ENCODE measurements around the gene CRIM1. TPM values are rescaled to one million over a fixed set of nuclear protein-coding genes. Genes with fewer than 3 reads are reported as not detected.

Gene CRIM1
- total and polyA plus RNA-seq, 7 donors, result 10.2 to 68.1 (median 53.1) TPM

- peak overlapping the region; percentile 28 for H3K27ac ChIP-seq
- peak in 2 of 4 donors; percentile 44 to 48 for ATAC-seq
- H3K4me3 ChIP-seq, result no peak overlapping the region
- intact Hi-C loops (cut with DNase I), result no loop called here
- H3K27me3 ChIP-seq (ENCODE audit: insufficient read depth in 3 of 3, low read length in 2 of 3), result no peaks in the 10 kb centered on the region
- DNase-seq, result no peak
- WGBS, 3 donors, result 44 to 71% (median 45%) methylated on average over 2 of the region's 2 CpGs
- H3K4me1 ChIP-seq, result peaks cover 60% of the 10 kb centered on the region
- peaks cover 0 to 3% of the 10 kb centered on the region in 2 donors for H3K36me3 ChIP-seq (ENCODE audit: insufficient read depth in 1 of 2, low read depth in 1 of 2)
- no peaks in the 10 kb centered on the region for H3K9me3 ChIP-seq
- TF ChIP-seq, protein P1, sequence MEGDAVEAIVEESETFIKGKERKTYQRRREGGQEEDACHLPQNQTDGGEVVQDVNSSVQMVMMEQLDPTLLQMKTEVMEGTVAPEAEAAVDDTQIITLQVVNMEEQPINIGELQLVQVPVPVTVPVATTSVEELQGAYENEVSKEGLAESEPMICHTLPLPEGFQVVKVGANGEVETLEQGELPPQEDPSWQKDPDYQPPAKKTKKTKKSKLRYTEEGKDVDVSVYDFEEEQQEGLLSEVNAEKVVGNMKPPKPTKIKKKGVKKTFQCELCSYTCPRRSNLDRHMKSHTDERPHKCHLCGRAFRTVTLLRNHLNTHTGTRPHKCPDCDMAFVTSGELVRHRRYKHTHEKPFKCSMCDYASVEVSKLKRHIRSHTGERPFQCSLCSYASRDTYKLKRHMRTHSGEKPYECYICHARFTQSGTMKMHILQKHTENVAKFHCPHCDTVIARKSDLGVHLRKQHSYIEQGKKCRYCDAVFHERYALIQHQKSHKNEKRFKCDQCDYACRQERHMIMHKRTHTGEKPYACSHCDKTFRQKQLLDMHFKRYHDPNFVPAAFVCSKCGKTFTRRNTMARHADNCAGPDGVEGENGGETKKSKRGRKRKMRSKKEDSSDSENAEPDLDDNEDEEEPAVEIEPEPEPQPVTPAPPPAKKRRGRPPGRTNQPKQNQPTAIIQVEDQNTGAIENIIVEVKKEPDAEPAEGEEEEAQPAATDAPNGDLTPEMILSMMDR (IDR thresholded peaks at IDR 0.05), result no peak
Measured at GRCh38 chr2:36387258-36387916, 31.8 kb downstream of the CRIM1 start.

GRCh38 chr2:36388472-36388871 is 32.9 kb downstream of the CRIM1 start:
- Histone ChIP-seq H3K9me3 (no peaks in the 10 kb centered on the region), H3K4me3 (no peak overlapping the region), H3K27me3 (ENCODE audit: insufficient read depth in 3 of 3, low read length in 2 of 3) (no peaks in the 10 kb centered on the region), H3K4me1 (peaks cover 66% of the 10 kb centered on the region), H3K36me3 (ENCODE audit: insufficient read depth in 1 of 2, low read depth in 1 of 2) (no peaks in the 10 kb centered on the region), H3K27ac (peak overlapping the region; percentile 28)
- TF ChIP-seq, protein P1 (IDR thresholded peaks at IDR 0.05), result no peak
- no peak for ATAC-seq
- 78 to 89% (median 88%) methylated on average over 3 of the region's 3 CpGs for WGBS, 3 donors
- no peak for DNase-seq
- intact Hi-C loops (cut with DNase I), result no loop called here

DNA sequence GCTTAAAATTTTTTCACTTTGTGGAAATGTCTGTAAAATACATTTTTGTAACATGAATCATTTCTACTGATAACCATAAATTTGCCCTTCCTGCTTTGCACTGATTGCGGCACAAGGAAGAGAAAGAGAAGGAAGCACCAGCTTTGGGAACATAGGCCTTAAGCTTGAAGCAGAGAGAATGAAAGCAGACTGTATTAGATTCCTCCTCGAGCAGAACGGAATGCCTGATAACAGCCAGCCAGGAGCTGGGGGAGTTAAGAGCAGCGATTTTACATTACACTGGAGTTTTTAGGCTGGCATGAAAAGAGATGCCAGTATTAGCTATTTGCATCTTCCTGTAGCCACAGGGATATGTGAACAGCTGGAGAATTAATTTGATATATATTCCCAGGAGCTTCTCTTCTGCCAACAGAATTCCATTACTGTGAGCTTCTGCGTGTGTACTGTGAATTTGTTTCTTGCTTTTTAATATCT is 33.5 kb downstream of the CRIM1 start:
- ATAC-seq (peak in 2 of 4 donors; percentile 24 to 29), DNase-seq (no peak)
- intact Hi-C loops (cut with DNase I), result no loop called here
- Histone ChIP-seq H3K9me3 (no peaks in the 10 kb centered on the region), H3K27ac (peak overlapping the region; percentile 28), H3K27me3 (ENCODE audit: insufficient read depth in 3 of 3, low read length in 2 of 3) (no peaks in the 10 kb centered on the region), H3K36me3 (ENCODE audit: insufficient read depth in 1 of 2, low read depth in 1 of 2) (no peaks in the 10 kb centered on the region), H3K4me3 (no peak overlapping the region), H3K4me1 (peaks cover 64% of the 10 kb centered on the region)
- WGBS, 3 donors, result 17 to 19% (median 19%) methylated on average over 5 of the region's 5 CpGs
- TF ChIP-seq, protein P1 (IDR thresholded peaks at IDR 0.05), result no peak

DNA sequence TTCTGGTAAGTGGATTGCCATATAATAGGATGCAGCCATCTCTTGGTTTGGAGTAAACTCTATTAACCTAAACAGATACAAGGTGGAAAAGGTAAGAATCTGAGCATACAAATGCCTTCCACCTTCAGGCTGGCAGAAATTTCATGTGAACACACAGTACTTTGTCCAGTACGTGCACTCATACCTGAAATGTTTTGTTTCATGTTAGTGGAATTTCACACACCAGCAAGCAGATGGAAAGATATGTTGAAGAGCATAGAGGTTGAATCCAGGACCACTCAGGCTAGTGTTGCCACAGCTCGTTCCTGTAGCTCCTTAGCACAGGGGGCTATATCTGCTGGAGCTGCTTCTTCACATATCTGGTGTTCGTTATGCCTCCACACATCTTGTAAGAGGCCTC is 34.0 kb downstream of the CRIM1 start:
- intact Hi-C loops (cut with DNase I), result no loop called here
- TF ChIP-seq, protein P1 (IDR thresholded peaks at IDR 0.05), result no peak
- H3K27ac ChIP-seq, result no peak overlapping the region
- no peaks in the 10 kb centered on the region for H3K27me3 ChIP-seq (ENCODE audit: insufficient read depth in 3 of 3, low read length in 2 of 3)
- WGBS, 3 donors, result 40 to 51% (median 49%) methylated on average over 3 of the region's 3 CpGs
- no peak for DNase-seq
- H3K9me3 ChIP-seq, result no peaks in the 10 kb centered on the region
- ATAC-seq, result no peak
- H3K4me3 ChIP-seq, result no peak overlapping the region
- H3K36me3 ChIP-seq (ENCODE audit: insufficient read depth in 1 of 2, low read depth in 1 of 2), result no peaks in the 10 kb centered on the region
- H3K4me1 ChIP-seq, result peaks cover 61% of the 10 kb centered on the region
